Stimulated activated CD4-positive, alpha-beta T cell treated with anti-CD3 and anti-CD28 coated beads, Interleukin-1b, Interleukin-23, amount 100 ng/mL, for 48 hours (primary cell): ENCODE data around the gene MED12L.
A peak's percentile ranks its signal among the peaks of the same experiment; 100 is the strongest.

Experiments
- DNase-seq: peaks from one replicate; pipeline ENCODE4 v3.0.0-alpha.2; 2020

MED12L gene

DNA sequence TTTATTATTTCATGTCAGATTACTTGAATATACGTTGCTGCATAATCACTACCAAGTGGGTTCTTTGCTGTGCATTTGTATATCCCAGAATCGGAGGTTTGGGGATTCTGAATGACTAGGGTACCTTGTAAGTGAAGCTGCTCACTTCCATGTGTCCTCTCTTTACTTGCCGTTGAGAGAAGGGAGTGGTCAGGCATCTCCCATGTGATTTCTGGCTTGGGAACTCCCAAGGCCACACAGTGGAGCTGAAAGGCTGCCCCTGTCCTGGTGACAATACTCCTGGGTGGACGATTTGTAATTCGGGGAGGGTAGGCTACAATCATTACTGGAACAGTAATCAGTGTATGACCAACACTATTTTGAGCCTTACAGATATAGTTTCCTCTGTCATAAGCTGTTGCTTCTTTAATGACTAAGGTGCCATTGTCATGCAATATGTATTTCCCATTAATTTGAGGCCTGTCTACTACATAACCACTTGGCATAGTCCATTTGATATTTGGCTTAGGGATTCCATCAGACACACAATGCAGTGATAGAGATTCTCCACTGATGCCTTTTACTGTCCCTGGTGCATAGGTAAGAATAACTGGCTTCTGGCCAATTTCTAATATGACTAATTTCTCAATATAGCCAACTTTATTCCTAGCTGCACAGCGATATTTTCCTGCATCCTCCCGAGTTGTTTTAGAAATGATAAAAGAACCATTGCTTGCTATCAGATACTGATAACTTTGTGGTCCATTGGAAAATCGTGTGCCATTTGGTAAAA is 351.4 kb downstream of the MED12L start:
- no peak for DNase-seq

DNA sequence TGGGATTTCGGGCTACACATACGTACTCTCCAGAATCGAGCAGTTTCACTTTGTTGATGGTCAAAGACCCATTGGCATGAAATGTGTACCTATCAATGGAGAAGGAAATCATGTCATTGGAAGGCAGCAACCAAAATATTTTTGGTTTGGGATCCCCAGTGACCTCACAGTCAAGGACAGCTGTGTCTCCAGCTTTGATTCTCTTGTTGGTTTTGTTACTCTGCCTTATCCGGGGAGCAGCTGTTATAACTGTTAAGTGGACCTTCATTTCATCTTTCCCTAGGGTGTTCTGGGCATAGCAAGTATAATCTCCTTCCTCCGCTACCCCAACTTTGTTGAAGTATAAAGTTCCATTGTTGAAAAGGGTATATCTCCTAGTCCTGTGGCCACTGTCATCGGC is 352.4 kb downstream of the MED12L start:
- no peak for DNase-seq

DNA sequence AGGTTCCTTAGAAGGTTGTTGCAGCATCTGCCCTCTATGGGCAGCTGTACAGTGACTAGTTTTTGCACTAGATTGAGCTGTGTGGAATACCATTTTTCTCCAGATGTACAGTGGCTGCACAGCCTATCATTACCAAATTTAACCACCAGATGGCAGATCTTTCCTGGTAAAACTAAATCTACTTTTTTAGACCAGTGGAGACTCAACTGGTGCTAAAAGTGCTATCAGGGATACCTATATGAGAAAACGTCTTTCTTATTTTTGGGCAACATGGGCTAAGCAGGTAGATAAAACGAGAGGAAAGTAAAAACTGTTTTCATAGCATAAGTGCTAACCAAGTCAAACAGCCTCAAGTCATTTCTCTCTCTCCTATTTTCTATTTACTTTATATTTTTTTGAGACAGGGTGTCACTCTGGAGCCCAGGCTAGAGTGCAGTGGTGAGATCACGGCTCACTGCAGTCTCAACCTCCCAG is 354.2 kb downstream of the MED12L start:
- no peak for DNase-seq

DNA sequence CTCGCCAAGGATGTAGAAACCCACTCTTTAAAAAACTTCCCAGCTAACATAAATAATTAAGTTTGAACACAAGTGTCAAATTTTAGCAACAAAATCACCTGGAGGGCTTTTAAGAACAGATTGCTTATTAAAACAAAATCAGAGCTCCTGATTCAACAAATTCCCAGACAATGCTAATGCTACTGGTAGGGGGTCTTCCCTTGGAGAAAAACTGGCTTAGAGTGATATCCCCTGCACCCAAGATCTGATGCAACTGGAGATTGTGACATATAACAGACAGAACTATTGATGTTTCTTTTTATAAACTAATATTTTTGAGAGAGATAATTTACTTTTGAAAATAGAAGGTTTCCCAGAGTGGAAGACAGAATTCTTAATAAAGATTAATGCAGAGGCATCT is 355.5 kb downstream of the MED12L start:
- DNase-seq = no peak

DNA sequence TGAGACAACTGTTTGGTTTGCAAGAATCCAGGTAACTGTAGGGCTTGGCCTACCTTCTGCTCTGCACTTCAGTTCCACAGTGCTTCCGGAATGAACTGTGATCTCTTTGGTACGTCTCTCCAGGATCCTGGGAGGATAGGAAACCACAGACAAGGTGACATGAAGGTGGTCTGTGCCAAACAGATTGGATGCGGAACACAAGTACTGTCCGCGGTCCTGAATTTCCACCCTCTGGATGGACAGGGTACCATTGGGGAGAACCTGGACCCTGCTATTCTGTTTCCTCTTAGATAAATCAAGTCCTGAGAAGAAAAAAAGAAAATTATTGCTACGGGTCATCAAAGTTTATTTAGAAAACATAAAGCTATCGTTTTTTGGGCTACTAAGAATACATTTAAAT is 358.1 kb downstream of the MED12L start:
- DNase-seq = no peak

DNA sequence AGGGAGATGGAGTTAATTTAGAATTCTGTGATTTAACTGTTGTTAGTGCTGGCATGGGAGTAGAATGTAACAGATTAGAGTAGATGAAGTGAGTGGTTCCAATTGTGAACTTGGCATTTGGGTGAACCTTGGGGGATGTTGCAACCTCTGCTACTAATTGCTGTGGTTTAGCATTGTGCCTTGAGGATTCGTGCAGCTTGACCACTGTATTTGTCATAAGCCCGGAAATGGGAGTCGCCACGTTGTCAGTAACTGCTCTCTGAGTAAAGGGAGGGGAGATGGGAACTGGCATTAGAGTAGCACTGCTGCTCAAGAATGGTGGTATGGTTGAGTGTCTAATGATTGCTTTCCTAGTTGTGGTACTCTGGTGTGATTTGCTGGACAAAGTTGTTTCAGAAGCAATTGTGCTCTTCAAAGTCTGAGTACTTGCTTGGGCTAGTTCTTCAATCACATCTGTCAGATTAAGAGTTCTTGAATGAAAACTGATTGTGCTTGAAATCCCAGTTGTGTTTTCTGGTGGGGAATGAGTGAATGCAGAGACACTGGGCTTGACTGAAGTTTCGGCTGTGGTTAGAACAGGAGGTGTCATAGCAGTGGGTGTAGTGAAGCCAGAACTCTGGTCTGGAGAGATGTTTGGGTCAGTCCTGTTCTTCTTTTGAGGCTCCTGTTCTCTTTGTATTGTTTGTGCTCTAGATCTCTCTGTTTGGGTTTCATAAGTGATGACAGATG is 360.0 kb downstream of the MED12L start:
- no peak for DNase-seq

DNA sequence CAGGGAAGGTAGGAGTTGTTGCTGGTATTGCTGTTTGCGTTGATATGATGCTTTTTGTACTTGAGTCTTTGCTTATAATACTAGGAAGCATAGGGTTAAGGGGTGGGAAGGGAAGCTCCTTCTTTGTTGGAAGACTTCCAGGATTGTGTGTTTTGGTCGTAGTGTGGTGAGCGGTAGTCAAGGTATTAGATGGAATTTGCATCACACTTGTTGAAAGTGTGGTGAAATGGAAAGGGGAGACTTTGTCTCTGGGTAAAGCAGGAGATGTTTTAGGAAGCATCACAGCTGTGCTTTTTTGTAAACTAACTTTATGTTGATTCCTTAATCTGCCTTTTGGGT is 360.5 kb downstream of the MED12L start:
- DNase-seq = no peak

DNA sequence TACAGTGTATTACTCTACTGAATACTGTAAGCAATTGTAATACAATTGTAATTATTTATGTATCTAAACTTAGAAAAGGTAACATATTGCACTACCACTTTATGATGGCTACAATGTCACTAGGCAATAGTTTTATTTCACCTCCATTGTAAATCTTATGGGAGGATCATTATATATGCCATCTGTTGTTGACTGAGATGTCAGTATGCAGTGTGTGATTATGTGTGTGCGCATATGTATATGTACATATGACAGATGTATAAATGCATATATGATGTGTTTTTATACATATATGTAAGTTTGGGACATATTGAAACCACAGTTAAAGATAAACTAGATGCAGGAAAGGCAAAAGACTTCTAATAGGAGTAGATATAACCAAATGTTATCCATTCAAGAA is 366.9 kb downstream of the MED12L start:
- DNase-seq = no peak

DNA sequence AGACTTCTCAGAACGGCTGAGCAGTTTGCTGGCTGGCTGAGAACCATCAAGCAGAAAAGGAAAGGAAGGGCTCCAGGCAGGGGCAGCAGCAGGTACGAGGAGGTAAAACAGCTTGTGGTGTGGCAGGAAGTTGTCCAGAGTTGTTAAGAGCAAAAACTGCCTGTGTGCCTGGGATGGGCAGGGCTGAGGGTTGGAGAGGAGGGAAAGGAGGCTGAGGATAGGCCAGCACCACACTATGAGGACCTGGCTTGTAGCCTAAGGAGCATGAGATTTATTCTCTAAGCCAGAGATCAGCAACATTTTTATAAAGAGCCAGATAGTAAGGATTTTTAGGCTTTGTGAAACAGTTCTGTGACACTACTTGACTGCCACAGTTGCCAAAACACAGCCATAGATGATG is 367.4 kb downstream of the MED12L start:
- no peak for DNase-seq

DNA sequence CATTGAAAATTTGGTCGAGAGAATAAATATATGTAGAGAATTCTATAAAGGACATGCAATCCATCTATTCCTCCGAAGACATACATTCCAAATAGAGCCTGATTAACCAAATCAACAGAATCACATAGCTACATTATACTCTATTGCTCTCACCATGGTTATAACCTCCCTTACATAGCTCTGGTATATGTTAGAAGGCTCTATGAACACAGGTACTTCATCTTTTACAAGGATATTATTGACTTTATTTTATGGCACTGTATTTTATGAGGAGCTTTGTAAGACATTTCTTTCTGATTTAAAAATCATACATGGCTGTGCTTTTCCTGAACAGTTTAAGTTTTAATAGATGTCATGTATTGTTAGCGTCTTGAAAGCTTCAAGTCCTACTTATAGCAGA is 370.6 kb downstream of the MED12L start:
- no peak for DNase-seq

DNA sequence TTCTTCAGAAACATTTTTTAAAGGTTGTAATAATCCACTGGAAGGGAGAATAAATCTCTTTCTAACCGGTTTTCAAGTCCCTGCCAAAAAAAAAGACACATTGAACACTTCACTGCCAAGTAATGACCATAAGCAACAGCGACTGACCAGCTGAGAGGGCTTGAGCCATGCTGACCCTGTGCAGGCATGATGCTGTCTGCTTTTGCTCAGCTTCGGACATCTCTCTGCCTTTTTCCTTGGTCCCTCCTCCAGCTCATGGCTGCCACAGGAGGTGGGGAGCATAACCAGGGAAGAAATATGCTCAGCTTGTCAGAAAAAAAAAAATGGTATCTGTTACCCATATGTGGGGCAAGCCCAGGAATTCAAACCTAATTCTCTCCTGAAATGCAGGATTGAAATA is 373.9 kb downstream of the MED12L start:
- DNase-seq = no peak

DNA sequence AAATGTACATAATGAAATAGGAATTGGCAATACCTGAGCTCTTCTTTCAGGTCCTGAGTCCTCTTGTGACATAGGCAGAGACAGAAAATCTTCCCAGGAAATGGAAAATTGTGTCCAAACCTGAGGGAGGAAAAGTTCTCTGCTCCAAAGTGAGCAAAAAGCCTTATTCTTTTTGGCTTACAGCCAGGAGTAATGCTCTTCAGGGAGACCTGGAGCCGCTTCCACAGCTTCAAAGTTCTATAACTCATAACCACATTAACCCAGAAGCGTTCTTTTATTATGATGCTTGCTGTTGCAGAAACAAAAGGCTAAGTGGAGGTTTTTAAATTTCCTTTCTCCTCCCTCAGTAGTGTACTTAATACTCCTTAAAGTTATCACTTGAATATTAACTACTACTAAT is 374.8 kb downstream of the MED12L start:
- DNase-seq = no peak

DNA sequence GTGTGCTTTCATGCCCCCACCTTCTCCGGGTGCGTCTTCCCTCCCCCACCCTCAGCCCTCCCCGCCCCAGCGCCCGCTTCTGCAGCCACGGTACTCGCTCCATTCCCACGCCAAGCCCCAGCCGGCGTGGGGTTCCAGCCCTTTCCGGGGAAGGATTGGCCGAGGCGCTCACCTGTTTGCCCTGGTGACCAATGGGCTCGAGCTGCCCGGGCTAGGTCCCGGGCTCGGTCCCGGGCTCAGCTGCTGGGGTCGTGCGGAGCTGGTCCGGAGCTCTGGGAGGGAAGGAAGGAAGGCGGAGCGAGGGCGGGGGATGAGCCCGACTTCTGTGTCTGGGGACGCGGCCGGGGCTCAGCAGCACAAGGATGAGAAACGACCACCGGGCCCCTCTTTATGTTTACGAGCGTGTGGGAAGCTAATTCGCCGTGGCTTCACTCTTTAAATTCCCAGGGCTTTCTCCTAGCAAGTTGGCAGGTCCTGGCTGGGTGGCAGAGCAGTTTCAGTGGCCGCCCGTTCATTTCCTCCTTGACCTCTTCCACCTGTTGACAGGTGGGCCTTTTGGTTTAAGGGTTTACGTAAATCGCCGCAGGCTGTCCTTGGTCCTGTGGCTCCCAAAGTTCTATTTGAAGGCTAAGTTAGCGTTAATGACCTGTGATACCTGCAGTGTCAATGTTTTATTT is 375.4 kb downstream of the MED12L start, which contains the start of gene IGSF10:
TSS of gene IGSF10 (minus strand) at position 288 of the 677 bp plus-strand sequence. CDS start 2,352 bp downstream, outside the sequence.
- DNase-seq = no peak

DNA sequence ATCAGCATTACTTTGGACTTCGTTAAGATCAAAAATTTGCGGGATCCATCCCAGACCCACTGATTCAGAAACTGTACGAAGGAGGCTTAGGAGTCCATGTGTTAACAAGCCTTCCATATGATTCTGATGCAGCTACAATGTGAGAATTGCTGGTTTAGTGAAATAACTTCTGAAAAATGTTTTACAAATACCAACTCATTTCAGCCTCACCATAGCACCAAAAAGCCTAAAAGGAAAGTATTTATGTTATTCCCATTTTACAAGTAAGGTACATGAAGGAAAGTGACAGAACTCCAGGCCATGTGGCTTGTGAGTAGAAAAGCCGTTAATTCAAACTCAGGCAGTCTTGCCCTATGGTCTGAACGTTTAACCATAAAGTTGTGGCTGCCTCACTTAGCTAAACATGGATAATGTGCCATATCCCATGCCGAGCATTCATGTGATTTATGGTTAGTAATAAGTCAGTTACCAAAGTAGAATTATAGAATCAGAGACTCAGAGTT is 376.9 kb downstream of the MED12L start:
- no peak for DNase-seq

DNA sequence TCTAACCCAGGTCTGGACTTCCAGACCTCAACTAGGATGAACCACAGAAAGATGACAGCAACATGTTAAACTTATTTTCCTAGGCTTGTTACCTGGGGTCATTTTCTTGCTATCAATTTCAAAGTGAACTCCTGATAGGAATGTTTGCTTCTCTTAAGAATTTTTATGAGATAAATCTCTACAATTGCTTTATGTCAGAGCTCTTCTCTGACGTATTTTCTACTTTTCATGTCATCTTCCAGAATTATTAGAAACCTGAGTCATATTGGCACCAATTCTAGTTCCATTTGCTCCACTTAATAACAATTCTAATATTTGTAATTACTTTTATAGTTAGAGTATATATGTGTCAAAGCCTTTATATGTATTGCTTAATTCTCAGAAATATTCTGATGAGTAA is 377.5 kb downstream of the MED12L start:
- no peak for DNase-seq

DNA sequence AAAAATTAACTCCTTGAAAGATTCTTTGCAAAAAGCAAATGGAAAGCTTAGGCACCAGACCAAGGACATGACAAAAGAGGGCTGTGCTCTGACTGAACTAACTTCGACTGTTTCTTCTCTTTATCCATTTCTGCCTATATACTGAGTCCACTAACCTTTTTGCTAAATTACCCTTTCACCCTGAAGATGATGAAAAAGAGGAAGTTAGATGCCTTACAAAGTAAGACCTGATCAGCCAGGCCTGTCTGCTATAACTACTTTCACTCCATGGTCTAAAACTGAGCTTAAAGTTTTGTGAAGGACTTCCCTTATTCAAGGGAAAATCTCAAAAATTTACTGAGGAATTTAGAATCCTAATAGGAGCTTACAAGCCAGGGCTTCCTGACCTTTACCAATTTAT is 381.6 kb downstream of the MED12L start:
- DNase-seq = no peak

DNA sequence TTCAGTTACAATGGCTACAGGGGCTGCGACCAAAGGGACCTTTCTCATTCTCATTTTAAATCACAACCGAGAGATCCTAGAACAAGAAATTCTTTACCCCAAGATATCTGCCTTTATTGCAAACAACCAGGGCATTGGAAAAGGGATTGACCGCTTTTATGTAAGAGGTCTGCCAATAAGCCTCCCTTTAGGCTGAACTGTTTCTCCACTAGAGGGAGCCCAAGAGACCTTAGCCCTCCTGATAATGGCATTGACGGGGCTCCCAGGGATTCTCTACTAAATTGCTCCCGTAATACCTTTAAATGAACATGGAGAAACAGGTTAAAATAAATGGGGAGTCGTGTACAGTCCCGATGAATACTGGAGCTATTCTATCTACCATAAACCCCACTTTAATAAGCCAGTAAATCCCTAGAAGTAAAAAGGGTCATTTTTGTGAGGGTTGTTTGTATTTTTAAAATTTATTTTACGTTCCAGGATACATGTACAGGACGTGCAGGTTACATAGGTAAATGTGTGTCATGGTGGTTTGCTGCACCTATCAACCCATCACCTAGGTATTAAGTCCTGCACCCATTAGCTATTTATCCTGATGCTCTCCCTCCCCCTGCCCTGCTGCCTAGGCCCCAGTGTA is 382.9 kb downstream of the MED12L start:
- peak; percentile 10 for DNase-seq

DNA sequence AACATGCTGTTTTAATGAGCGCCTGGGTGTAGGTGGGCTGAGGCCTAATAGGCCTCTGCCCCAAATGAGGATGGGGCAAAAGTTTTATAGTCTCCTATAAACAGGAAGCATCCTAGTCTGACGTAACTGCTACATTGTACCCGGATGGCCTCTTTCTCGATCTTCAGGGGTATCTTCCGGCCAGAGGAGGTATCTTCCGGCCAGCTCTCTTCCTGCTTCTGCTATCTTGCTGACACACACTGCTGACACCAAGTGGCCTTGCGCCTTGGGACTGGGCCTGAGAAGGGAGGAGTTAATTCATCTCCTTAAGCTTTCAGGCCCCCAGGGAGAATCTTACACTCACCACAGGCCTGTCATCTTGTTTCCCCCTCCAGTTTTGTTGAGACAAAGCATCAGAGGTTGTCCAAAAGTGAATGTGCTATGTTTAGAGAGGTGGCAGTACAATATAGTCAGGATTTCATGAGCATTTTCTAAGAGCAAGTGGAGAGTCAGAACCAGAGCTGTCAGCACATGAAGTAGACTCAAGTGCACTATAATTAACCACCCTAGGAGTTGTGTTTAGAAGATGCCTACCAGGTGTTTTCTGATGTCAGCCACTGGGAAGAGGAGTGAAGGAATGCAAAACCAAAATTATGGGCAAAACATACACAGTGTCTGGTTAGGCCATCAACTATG is 391.0 kb downstream of the MED12L start:
- DNase-seq = no peak

DNA sequence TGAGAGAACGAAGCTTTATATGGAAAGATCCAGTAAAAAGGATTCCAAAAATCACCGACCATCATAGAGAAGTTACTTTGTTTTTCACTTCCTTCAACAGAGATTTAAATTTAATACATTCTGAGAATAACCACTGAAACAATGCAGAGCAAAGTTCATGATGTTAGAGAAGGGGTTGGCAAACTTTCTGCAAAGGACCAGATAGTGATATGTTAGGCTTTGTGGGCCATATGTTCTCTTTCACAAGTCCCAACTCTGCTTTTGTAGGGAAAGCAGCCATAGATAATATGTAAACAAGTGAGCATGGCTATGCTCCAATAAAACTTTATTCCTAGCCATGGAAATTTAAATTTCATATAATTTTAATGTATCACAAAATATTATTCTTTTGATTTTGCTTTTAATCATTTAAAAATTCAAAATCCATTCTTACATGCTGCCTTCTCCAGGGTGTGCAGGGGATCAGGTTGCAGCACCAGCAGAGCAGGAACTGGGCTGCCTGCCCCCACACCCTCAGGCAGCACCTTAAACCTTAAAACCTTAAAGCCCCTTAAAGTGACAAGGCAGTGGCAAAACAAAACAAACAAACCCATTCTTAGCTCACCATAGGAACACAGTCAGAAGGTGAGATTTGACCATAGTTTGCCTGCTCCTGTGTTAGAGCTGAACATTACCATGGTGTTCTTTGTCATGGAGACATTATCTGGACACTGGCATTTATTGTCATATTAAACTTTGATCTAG is 392.3 kb downstream of the MED12L start:
- DNase-seq = no peak

DNA sequence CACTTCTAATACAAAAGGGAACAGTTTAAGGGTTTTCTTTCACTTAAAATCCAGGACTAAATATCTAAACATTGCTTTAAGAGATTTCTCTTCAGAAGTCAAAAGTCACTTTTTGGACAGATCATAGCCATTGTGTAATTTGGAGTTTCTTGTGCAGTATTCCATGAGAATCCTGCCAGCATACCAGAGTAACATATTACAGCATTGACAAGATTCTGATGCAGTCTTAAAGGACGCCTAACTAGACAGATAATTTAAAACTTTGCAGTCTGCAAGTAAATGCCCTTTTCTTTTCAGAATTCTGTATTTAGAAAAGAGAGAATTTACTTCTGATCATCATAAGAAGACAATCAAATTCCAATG is 392.9 kb downstream of the MED12L start:
- no peak for DNase-seq

DNA sequence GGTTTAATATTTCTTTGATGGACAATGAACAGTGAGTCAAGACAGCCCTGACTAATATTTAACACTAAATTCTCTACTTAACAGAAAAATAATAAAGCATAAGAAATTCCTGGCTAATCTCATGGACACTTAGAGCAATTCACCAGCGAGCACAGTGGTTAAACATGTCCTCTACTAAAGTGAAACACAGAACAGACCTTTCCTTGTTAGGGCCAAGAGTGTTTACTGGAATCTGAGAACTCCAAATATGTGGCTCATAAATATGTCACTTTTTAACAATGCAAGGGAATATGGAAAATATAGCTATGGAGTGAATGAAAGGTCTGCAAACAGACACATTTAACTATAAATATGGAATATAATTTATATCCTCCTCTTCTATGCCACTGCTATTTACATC is 394.0 kb downstream of the MED12L start:
- DNase-seq = no peak

DNA sequence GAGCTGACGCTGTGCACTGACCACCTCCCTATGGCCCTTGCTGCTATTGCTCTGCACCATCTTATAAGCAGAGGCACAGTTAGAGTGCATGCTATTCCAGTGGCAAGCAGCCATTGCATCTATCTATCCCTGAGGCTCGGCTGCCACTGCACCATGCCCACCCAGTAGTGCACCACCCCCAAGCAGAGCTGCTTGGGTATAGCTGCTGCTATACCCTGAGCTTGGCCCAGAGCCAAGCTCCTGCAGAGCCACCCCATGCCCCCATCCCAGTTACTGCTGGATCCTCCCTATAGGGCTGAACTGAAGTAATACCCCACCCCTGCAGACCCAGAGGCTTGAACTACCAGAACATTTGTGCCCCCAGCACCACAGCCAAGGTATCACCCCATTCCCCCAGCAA is 395.0 kb downstream of the MED12L start:
- DNase-seq = no peak
